ENCODE measurements around the gene UBAC1. TPM values are rescaled to one million over a fixed set of nuclear protein-coding genes. Genes with fewer than 3 reads are reported as not detected.

UBAC1 gene
- total and polyA plus RNA-seq, 7 donors: 71.1 to 261 (median 162) TPM

- Histone ChIP-seq H3K27me3 (ENCODE audit: insufficient read depth in 3 of 3, low read length in 2 of 3) (no peaks in the 10 kb centered on the region), H3K36me3 (ENCODE audit: insufficient read depth in 1 of 2, low read depth in 1 of 2) (no peaks in the 10 kb centered on the region), H3K9me3 (no peaks in the 10 kb centered on the region), H3K27ac (no peak overlapping the region), H3K4me3 (no peak overlapping the region), H3K4me1 (peaks cover 61% of the 10 kb centered on the region)
- intact Hi-C loops (cut with DNase I): no loop called here
- DNase-seq (no peak), ATAC-seq (no peak)
- 65 to 82% (median 67%) methylated on average over 18 of the region's 18 CpGs for WGBS, 3 donors
- no peak for TF ChIP-seq CTCF (IDR thresholded peaks at IDR 0.05)
Observed at GRCh38 chr9:135890190-135891026, 70.8 kb downstream of the UBAC1 start.

- Histone ChIP-seq H3K4me1 (peaks cover 67% of the 10 kb centered on the region), H3K4me3 (no peak overlapping the region), H3K27me3 (ENCODE audit: insufficient read depth in 3 of 3, low read length in 2 of 3) (no peaks in the 10 kb centered on the region), H3K27ac (no peak overlapping the region), H3K9me3 (no peaks in the 10 kb centered on the region), H3K36me3 (ENCODE audit: insufficient read depth in 1 of 2, low read depth in 1 of 2) (no peaks in the 10 kb centered on the region)
- intact Hi-C loops (cut with DNase I): no loop called here
- WGBS, 3 donors: 88 to 92% (median 90%) methylated on average over 19 of the region's 19 CpGs
- no peak for TF ChIP-seq CTCF (IDR thresholded peaks at IDR 0.05)
- no peak for ATAC-seq
- no peak for DNase-seq
Observed at GRCh38 chr9:135889564-135890189, 71.5 kb downstream of the UBAC1 start.

- H3K4me1 ChIP-seq: peaks cover 69% of the 10 kb centered on the region
- DNase-seq (no peak), ATAC-seq (no peak)
- WGBS, 3 donors: 87 to 91% (median 89%) methylated on average over 13 of the region's 13 CpGs
- no peaks in the 10 kb centered on the region for H3K27me3 ChIP-seq (ENCODE audit: insufficient read depth in 3 of 3, low read length in 2 of 3)
- no peak for TF ChIP-seq CTCF (IDR thresholded peaks at IDR 0.05)
- H3K4me3 ChIP-seq: no peak overlapping the region
- intact Hi-C loops (cut with DNase I): no loop called here
- no peaks in the 10 kb centered on the region for H3K9me3 ChIP-seq
- H3K36me3 ChIP-seq (ENCODE audit: insufficient read depth in 1 of 2, low read depth in 1 of 2): no peaks in the 10 kb centered on the region
- no peak overlapping the region for H3K27ac ChIP-seq
Observed at GRCh38 chr9:135888766-135889394, 72.3 kb downstream of the UBAC1 start.

GRCh38 chr9:135888126-135888765 lies 72.9 kb downstream of the UBAC1 start:
- no peaks in the 10 kb centered on the region for H3K36me3 ChIP-seq (ENCODE audit: insufficient read depth in 1 of 2, low read depth in 1 of 2)
- intact Hi-C loops (cut with DNase I): no loop called here
- DNase-seq (no peak), ATAC-seq (peak in 2 of 4 donors; percentile 6 to 15)
- no peaks in the 10 kb centered on the region for H3K27me3 ChIP-seq (ENCODE audit: insufficient read depth in 3 of 3, low read length in 2 of 3)
- no peak for TF ChIP-seq CTCF (IDR thresholded peaks at IDR 0.05)
- no peaks in the 10 kb centered on the region for H3K9me3 ChIP-seq
- no peak overlapping the region for H3K27ac ChIP-seq
- H3K4me3 ChIP-seq: no peak overlapping the region
- peaks cover 69% of the 10 kb centered on the region for H3K4me1 ChIP-seq
- 78 to 86% (median 84%) methylated on average over 22 of the region's 22 CpGs for WGBS, 3 donors

All from psoas muscle (tissue), 8 donors.